K562 (cell line): ENCODE measurements around the gene CS. TPM values are rescaled to one million over a fixed set of nuclear protein-coding genes. Genes with fewer than 3 reads are reported as not detected.

Source experiments
- CEBPZ ChIP-seq: fragments of 150-350 bp; IDR thresholded peaks from 2 replicates; pipeline ENCODE4 v1.6.1; 2014; ENCODE audit warnings: low read depth, mild to moderate bottlenecking, low read length, borderline replicate concordance
- CREB1 ChIP-seq, 2 experiments: sonication (generic) in 1 of 2; formaldehyde crosslinking in 1 of 2; IDR thresholded peaks; 2 replicates each; pipeline versions ENCODE4 v1.6.1 to v1.8.0; 2012 to 2022; ENCODE audit warnings: inconsistent platforms in 1 of 2, mild to moderate bottlenecking in 1 of 2, missing genetic modification reagents in 1 of 2, moderate library complexity in 1 of 2
- CREM ChIP-seq: IDR thresholded peaks from 2 replicates; pipeline ENCODE4 v1.6.1; 2014; ENCODE audit warnings: antibody characterized with exemption, low read depth
- ERF ChIP-seq: fragments of 450-650 bp; formaldehyde crosslinking; IDR thresholded peaks from 2 replicates; pipeline ENCODE4 v1.4.0; 2020; ENCODE audit warnings: mild to moderate bottlenecking, mixed read lengths
- KLF1 ChIP-seq: fragments of 450-650 bp; IDR thresholded peaks from 2 replicates; pipeline ENCODE4 v1.6.1; 2016; ENCODE audit warnings: missing genetic modification characterization, missing compliant biosample characterization
- KLF10 ChIP-seq: fragments of 250-450 bp; sonication (Bioruptor Pico); IDR thresholded peaks from 2 replicates; pipeline ENCODE4 v1.6.1; 2021; ENCODE audit warnings: matching md5 sums
- MAFG ChIP-seq: fragments of 450-650 bp; conservative IDR thresholded peaks from 2 replicates; pipeline ENCODE4 v1.6.1; 2016; ENCODE audit warnings: missing genetic modification characterization, missing compliant biosample characterization
- MTA2 ChIP-seq: fragments of 450-650 bp; IDR thresholded peaks from 2 replicates; pipeline ENCODE4 v1.6.1; 2016; ENCODE audit warnings: low read depth
- NCOR1 ChIP-seq: fragments of 450-650 bp; IDR thresholded peaks from 2 replicates; pipeline ENCODE4 v1.6.1; 2016; ENCODE audit warnings: mild to moderate bottlenecking, moderate library complexity
- OTX1 ChIP-seq: fragments of 450-650 bp; formaldehyde crosslinking; IDR thresholded peaks from 2 replicates; pipeline ENCODE4 v1.4.0; 2022; ENCODE audit warnings: mild to moderate bottlenecking
- RAD51 ChIP-seq: fragments of 450-650 bp; IDR thresholded peaks from 2 replicates; pipeline ENCODE4 v1.7.1; 2016; ENCODE audit warnings: low read depth, mild to moderate bottlenecking, borderline replicate concordance
- TCF7 ChIP-seq: sonication (generic); IDR thresholded peaks from 2 replicates; pipeline ENCODE4 v1.6.1; 2016; ENCODE audit warnings: antibody characterized with exemption, borderline replicate concordance
- TFAM ChIP-seq: fragments of 250-450 bp; sonication (Bioruptor Pico); conservative IDR thresholded peaks from 2 replicates; pipeline ENCODE4 v1.5.0; 2021; ENCODE audit warnings: mild to moderate bottlenecking, moderate library complexity
- ZNF24 ChIP-seq: fragments of 450-650 bp; IDR thresholded peaks from 2 replicates; pipeline ENCODE4 v1.6.1; 2016
- ZNF518B ChIP-seq: fragments of 250-450 bp; sonication (Bioruptor Pico); IDR thresholded peaks from 2 replicates; pipeline ENCODE4 v1.5.0; 2021; ENCODE audit warnings: mild to moderate bottlenecking, moderate library complexity
- polyA plus RNA-seq, 8 experiments: library from polyadenylated mRNA; depleted of rRNA in 4 of 8; stranded (reverse) in 5 of 8; unstranded in 3 of 8; fragments of >200 nt; fragmentation: Nextera tagmentation in 2 of 8; fragmentation: Illumina TruSeq in 1 of 8; extraction: Ambion mirVana in 2 of 8; extraction: Trizol in 1 of 8; gene quantifications; 2 replicates each; pipeline versions ENCODE4 v1.2.1 to v1.2.3, GENCODE V29; 2011 to 2014; ENCODE audit warnings: inconsistent platforms in 1 of 8, missing spikeins in 1 of 8
- total RNA-seq, 7 experiments: library from RNA; depleted of rRNA in 6 of 7; stranded (reverse); fragments of >200 nt in 6 of 7; fragmentation: Illumina TruSeq in 2 of 7; extraction: Trizol in 2 of 7; gene quantifications; 2 replicates each; pipeline versions ENCODE4 v1.2.1 to v1.2.3, GENCODE V29; 2011 to 2021; ENCODE audit warnings: low replicate concordance in 1 of 7
- TF ChIP-seq, protein P1 (sequence below), 2 experiments: IDR thresholded peaks; 2 replicates each; pipeline ENCODE4 v1.6.1; 2011; ENCODE audit warnings: borderline replicate concordance in 1 of 2, control low read depth in 1 of 2, low read depth in 1 of 2, low read length in 1 of 2, mild to moderate bottlenecking in 1 of 2, mixed read lengths in 1 of 2, moderate library complexity in 1 of 2; ENCODE audit not compliant: insufficient read depth in 1 of 2, insufficient read length in 1 of 2, poor library complexity in 1 of 2, severe bottlenecking in 1 of 2; ENCODE audit errors: extremely low read depth in 1 of 2
- TF ChIP-seq, protein P2 (sequence below): fragments of 450-650 bp; IDR thresholded peaks from 2 replicates; pipeline ENCODE4 v1.6.1; 2017; ENCODE audit warnings: mild to moderate bottlenecking, moderate library complexity

The CS gene
- total and polyA plus RNA-seq, 9 of the 15 experiments (the other 6 are each of a cell fraction or from before 2014, with no cell fraction given): 99.9 to 390 (median 149) TPM

GRCh38 chr12:56266693-56267442 lies 33.3 kb downstream of the CS start, which contains the start of gene COQ10A (continued):
- no peak for TF ChIP-seq ZNF24
- TF ChIP-seq RAD51: no peak
- peak; percentile 89 for TF ChIP-seq CREM
- no peak for TF ChIP-seq ZNF518B (CRISPR knock-in tag)
- no peak for TF ChIP-seq KLF10 (CRISPR knock-in tag)
- TF ChIP-seq CREB1 (IDR thresholded peaks at IDR 0.05): peak; percentile 67; the same call in 1 of the 2 replicates
- TF ChIP-seq CREB1 (CRISPR knock-in tag; IDR thresholded peaks at IDR 0.05): peak; percentile 91
- TF ChIP-seq KLF1 (tag): no peak
- TF ChIP-seq OTX1: peak; percentile 75
- TF ChIP-seq MTA2: no peak
- TF ChIP-seq ERF (CRISPR knock-in tag): no peak
- no peak for TF ChIP-seq MAFG (tag)
- TF ChIP-seq TCF7: no peak
- TF ChIP-seq NCOR1: no peak
- TF ChIP-seq TFAM (CRISPR knock-in tag): no peak
- TF ChIP-seq, protein P1, sequence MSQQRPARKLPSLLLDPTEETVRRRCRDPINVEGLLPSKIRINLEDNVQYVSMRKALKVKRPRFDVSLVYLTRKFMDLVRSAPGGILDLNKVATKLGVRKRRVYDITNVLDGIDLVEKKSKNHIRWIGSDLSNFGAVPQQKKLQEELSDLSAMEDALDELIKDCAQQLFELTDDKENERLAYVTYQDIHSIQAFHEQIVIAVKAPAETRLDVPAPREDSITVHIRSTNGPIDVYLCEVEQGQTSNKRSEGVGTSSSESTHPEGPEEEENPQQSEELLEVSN (IDR thresholded peaks at IDR 0.05; ENCODE audit: borderline replicate concordance in 1 of 2, extremely low read depth in 1 of 2, insufficient read depth in 1 of 2, insufficient read length in 1 of 2, low read depth in 1 of 2, low read length in 1 of 2, poor library complexity in 1 of 2, severe bottlenecking in 1 of 2): peak in 1 of 2 experiments; percentile 2
- TF ChIP-seq CEBPZ: no peak
- TF ChIP-seq, protein P2, sequence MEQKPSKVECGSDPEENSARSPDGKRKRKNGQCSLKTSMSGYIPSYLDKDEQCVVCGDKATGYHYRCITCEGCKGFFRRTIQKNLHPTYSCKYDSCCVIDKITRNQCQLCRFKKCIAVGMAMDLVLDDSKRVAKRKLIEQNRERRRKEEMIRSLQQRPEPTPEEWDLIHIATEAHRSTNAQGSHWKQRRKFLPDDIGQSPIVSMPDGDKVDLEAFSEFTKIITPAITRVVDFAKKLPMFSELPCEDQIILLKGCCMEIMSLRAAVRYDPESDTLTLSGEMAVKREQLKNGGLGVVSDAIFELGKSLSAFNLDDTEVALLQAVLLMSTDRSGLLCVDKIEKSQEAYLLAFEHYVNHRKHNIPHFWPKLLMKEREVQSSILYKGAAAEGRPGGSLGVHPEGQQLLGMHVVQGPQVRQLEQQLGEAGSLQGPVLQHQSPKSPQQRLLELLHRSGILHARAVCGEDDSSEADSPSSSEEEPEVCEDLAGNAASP: no peak
